Calu3 (cell line): ENCODE measurements around the gene TOP3B. TPM values are rescaled to one million over a fixed set of nuclear protein-coding genes. Genes with fewer than 3 reads are reported as not detected.

ENCODE experiments used
- BruUV-seq: library from RNA; stranded (reverse); fragments of 400-500 nt; replicated peaks from 2 replicates; lab custom pipeline; 2021; lab: Mats Ljungman, UMichigan
- CTCF ChIA-PET: fragments of 300-600 bp; sonication (Branson Sonifier 250); formaldehyde crosslinking; loops from one replicate; lab custom pipeline; 2022; ENCODE audit warnings: antibody characterized with exemption; lab: Charles Lee
- DNase-seq: peaks from one replicate; pipeline ENCODE4 v3.0.0; 2022
- H3K27ac Mint-ChIP-seq: one replicate; pipeline ENCODE4 v1.8.0; 2022; ENCODE audit warnings: mixed read lengths; ENCODE audit not compliant: unreplicated experiment
- H3K27me3 Mint-ChIP-seq: one replicate; pipeline ENCODE4 v1.8.0; 2022; ENCODE audit warnings: mixed read lengths; ENCODE audit not compliant: unreplicated experiment
- H3K36me3 Mint-ChIP-seq: one replicate; pipeline ENCODE4 v1.8.0; 2022; ENCODE audit warnings: mild to moderate bottlenecking, moderate library complexity, mixed read lengths; ENCODE audit not compliant: insufficient read depth, unreplicated experiment
- H3K4me1 Mint-ChIP-seq: one replicate; pipeline ENCODE4 v1.8.0; 2022; ENCODE audit warnings: mild to moderate bottlenecking, low read depth, mixed read lengths; ENCODE audit not compliant: unreplicated experiment
- H3K4me3 Mint-ChIP-seq: one replicate; pipeline ENCODE4 v1.8.0; 2022; ENCODE audit warnings: mild to moderate bottlenecking, low read depth, moderate library complexity, mixed read lengths; ENCODE audit not compliant: unreplicated experiment
- H3K9me3 Mint-ChIP-seq: one replicate; pipeline ENCODE4 v1.8.0; 2022; ENCODE audit warnings: low read depth, mixed read lengths; ENCODE audit not compliant: unreplicated experiment
- CTCF ChIP-seq: fragments of 200-600 bp; IDR thresholded peaks from one replicate; pipeline ENCODE4 v1.8.0; 2022; ENCODE audit warnings: antibody characterized with exemption; ENCODE audit not compliant: unreplicated experiment
- intact Hi-C: fragments of 100-400 bp; cut with micrococcal nuclease; formaldehyde crosslinking; loops from one replicate; pipeline ENCODE4 v1.10.0; 2022; ENCODE audit not compliant: unreplicated experiment
- total RNA-seq: library from RNA; stranded (reverse); gene quantifications from 2 replicates; pipeline ENCODE4 v1.2.3, GENCODE V29; 2022

TOP3B gene
- total RNA-seq, 1 experiment from 2014 or later, result 45.1 TPM

GRCh38 chr22:21948824-21949568 lies 33.6 kb downstream of the TOP3B start:
- Mint-ChIP-seq H3K36me3 (peaks cover 28% of the 10 kb centered on the region), H3K27me3 (no peaks in the 10 kb centered on the region), H3K4me1 (peaks cover 9% of the 10 kb centered on the region), H3K27ac (no peak overlapping the region), H3K4me3 (no peak overlapping the region), H3K9me3 (no peaks in the 10 kb centered on the region)
- intact Hi-C loops, result no loop called here
- no peak for TF ChIP-seq CTCF
- no TSS peak for BruUV-seq
- CTCF ChIA-PET, result interaction anchor here (0.6 kb wide), 1 partner anchor 99 kb away, joined by 11 read pairs; no protein-coding TSS in a partner anchor
- no peak for DNase-seq

- no peak for TF ChIP-seq CTCF
- no TSS peak for BruUV-seq
- H3K9me3 Mint-ChIP-seq, result no peaks in the 10 kb centered on the region
- CTCF ChIA-PET, result interaction anchor here (0.6 kb wide), 1 partner anchor 69 kb away, joined by 3 read pairs; no protein-coding TSS in a partner anchor
- no peak for DNase-seq
- H3K27ac Mint-ChIP-seq, result no peak overlapping the region
- H3K4me3 Mint-ChIP-seq, result no peak overlapping the region
- peaks cover 9% of the 10 kb centered on the region for H3K4me1 Mint-ChIP-seq
- intact Hi-C loops, result no loop called here
- H3K36me3 Mint-ChIP-seq, result peaks cover 34% of the 10 kb centered on the region
- no peaks in the 10 kb centered on the region for H3K27me3 Mint-ChIP-seq
These were observed 34.2 kb downstream of the TOP3B start for GRCh38 chr22:21948390-21948789.

- Mint-ChIP-seq H3K4me3 (no peak overlapping the region), H3K27me3 (no peaks in the 10 kb centered on the region), H3K9me3 (no peaks in the 10 kb centered on the region), H3K27ac (no peak overlapping the region), H3K4me1 (peaks cover 17% of the 10 kb centered on the region), H3K36me3 (peaks cover 26% of the 10 kb centered on the region)
- intact Hi-C loops, result no loop called here
- TF ChIP-seq CTCF, result no peak
- DNase-seq, result no peak
- BruUV-seq, result no TSS peak
- CTCF ChIA-PET, result no interaction called here
These were observed 35.3 kb downstream of the TOP3B start for GRCh38 chr22:21947040-21948014.

- Mint-ChIP-seq H3K27me3 (no peaks in the 10 kb centered on the region), H3K27ac (no peak overlapping the region), H3K4me3 (no peak overlapping the region), H3K4me1 (peaks cover 17% of the 10 kb centered on the region), H3K36me3 (peaks cover 18% of the 10 kb centered on the region), H3K9me3 (no peaks in the 10 kb centered on the region)
- intact Hi-C loops, result no loop called here
- no peak for DNase-seq
- no TSS peak for BruUV-seq
- TF ChIP-seq CTCF, result no peak
- CTCF ChIA-PET, result no interaction called here
These were observed 36.2 kb downstream of the TOP3B start for GRCh38 chr22:21946262-21946925.
